ENCODE results near the gene NCOA7. TPM values are rescaled to one million over a fixed set of nuclear protein-coding genes. Genes with fewer than 3 reads are reported as not detected.
"Not testable (repeated sequence)": the region's sequence is repeated elsewhere in the genome, so short reads cannot be mapped to it uniquely, and the experiment has no call there.

Gene NCOA7
- total RNA-seq, 2 experiments from 2014 or later, result 34.6 to 35.7 TPM

DNA sequence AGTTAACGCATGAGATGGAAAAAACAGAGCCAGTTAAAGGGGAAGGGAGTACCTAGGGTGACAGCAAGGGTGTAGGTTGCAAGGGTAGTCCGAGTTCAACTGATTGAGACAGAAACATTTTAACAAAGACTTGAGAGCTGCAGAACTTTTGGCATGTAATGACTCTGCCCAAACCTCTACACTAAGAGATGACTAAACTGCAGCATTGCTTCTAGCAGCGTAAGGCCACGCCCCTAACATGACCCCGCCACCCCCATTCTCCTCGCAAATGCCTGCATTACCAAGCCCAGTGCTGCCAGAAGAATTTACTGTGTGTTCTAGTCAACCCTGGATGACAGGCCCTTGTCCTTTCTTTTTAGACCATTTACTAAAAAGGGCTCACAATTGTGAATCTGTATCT lies 159.5 kb downstream of the NCOA7 start:
- H3K4me1 ChIP-seq (ENCODE audit: insufficient read depth, low read length), result no peaks in the 10 kb centered on the region
- H3K4me3 ChIP-seq (ENCODE audit: low read length), result no peak overlapping the region
- no peaks in the 10 kb centered on the region for H3K27me3 ChIP-seq (ENCODE audit: control insufficient read depth in 1 of 2, insufficient read depth in 2 of 2, low read length in 2 of 2)
- no peak overlapping the region for H3K4me3 Mint-ChIP-seq
- H3K27me3 Mint-ChIP-seq, result no peaks in the 10 kb centered on the region
- H3K9me3 ChIP-seq (ENCODE audit: control insufficient read depth in 1 of 2, insufficient read depth in 1 of 2, low read length in 2 of 2), result no peaks in the 10 kb centered on the region
- TF ChIP-seq, protein P1, sequence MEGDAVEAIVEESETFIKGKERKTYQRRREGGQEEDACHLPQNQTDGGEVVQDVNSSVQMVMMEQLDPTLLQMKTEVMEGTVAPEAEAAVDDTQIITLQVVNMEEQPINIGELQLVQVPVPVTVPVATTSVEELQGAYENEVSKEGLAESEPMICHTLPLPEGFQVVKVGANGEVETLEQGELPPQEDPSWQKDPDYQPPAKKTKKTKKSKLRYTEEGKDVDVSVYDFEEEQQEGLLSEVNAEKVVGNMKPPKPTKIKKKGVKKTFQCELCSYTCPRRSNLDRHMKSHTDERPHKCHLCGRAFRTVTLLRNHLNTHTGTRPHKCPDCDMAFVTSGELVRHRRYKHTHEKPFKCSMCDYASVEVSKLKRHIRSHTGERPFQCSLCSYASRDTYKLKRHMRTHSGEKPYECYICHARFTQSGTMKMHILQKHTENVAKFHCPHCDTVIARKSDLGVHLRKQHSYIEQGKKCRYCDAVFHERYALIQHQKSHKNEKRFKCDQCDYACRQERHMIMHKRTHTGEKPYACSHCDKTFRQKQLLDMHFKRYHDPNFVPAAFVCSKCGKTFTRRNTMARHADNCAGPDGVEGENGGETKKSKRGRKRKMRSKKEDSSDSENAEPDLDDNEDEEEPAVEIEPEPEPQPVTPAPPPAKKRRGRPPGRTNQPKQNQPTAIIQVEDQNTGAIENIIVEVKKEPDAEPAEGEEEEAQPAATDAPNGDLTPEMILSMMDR (IDR thresholded peaks at IDR 0.05), result no peak
- ChIA-PET CTCF (no interaction called here), POLR2A (no interaction called here)
- no peak for ATAC-seq (ENCODE audit: poor library complexity)
- no peaks in the 10 kb centered on the region for H3K4me1 Mint-ChIP-seq (ENCODE audit: low read depth)
- no peaks in the 10 kb centered on the region for H3K9me3 Mint-ChIP-seq
- H3K36me3 ChIP-seq (ENCODE audit: insufficient read depth, low read length), result no peaks in the 10 kb centered on the region
- no peak overlapping the region for H3K27ac Mint-ChIP-seq
- no peaks in the 10 kb centered on the region for H3K36me3 Mint-ChIP-seq (ENCODE audit: low read depth)
- DNase-seq, result no peak
- H3K27ac ChIP-seq (ENCODE audit: low read depth in 1 of 2, low read length in 2 of 2), result no peak overlapping the region
- intact Hi-C loops (cut with DNase I, micrococcal nuclease), result no loop called here

- H3K27me3 Mint-ChIP-seq; H3K4me3 ChIP-seq (ENCODE audit: low read length); DNase-seq; H3K27ac Mint-ChIP-seq; H3K27ac ChIP-seq (ENCODE audit: low read depth in 1 of 2, low read length in 2 of 2); intact Hi-C loops (cut with DNase I, micrococcal nuclease); H3K4me1 ChIP-seq (ENCODE audit: insufficient read depth, low read length); H3K36me3 Mint-ChIP-seq (ENCODE audit: low read depth); ATAC-seq (ENCODE audit: poor library complexity); H3K27me3 ChIP-seq (ENCODE audit: control insufficient read depth in 1 of 2, insufficient read depth in 2 of 2, low read length in 2 of 2); H3K36me3 ChIP-seq (ENCODE audit: insufficient read depth, low read length); H3K4me3 Mint-ChIP-seq; H3K9me3 Mint-ChIP-seq; H3K9me3 ChIP-seq (ENCODE audit: control insufficient read depth in 1 of 2, insufficient read depth in 1 of 2, low read length in 2 of 2); H3K4me1 Mint-ChIP-seq (ENCODE audit: low read depth): not testable (repeated sequence)
- ChIA-PET POLR2A (interaction anchor here (3.0 kb wide), 1 partner anchor 160 kb away, joined by 15 read pairs; the partner anchor contains the start of gene NCOA7), CTCF (interaction anchor here (1.5 kb wide), 1 partner anchor 24 kb away, joined by 5 read pairs; no protein-coding TSS in a partner anchor)
These were observed 160.0 kb downstream of the NCOA7 start for GRCh38 chr6:125950716-125951115.

DNA sequence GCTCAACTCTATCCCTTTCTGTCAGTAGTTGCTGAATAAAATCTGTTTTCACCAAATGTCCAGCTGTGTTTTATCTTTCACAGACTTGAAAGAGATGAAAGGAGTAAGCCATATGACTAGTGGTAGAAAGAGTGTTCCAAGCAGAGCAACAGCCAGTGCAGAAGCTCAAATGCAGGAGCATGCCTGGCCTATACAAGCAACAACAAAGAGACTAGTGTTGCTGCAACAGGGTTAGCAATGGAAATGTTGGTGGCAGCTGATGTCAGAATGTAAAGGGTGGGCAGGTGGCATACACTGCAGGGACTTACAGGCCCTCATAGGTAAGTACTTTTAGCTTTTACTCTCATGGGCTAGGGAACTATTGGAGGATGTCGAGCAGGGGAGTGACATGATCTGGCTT lies 160.6 kb downstream of the NCOA7 start:
- no peaks in the 10 kb centered on the region for H3K9me3 ChIP-seq (ENCODE audit: control insufficient read depth in 1 of 2, insufficient read depth in 1 of 2, low read length in 2 of 2)
- H3K4me1 ChIP-seq (ENCODE audit: insufficient read depth, low read length), result no peaks in the 10 kb centered on the region
- no peak for DNase-seq
- intact Hi-C loops (cut with DNase I, micrococcal nuclease), result no loop called here
- no peaks in the 10 kb centered on the region for H3K36me3 ChIP-seq (ENCODE audit: insufficient read depth, low read length)
- H3K27me3 ChIP-seq (ENCODE audit: control insufficient read depth in 1 of 2, insufficient read depth in 2 of 2, low read length in 2 of 2), result no peaks in the 10 kb centered on the region
- H3K4me3 Mint-ChIP-seq, result no peak overlapping the region
- H3K4me1 Mint-ChIP-seq (ENCODE audit: low read depth), result peaks cover 6% of the 10 kb centered on the region
- H3K27ac ChIP-seq (ENCODE audit: low read depth in 1 of 2, low read length in 2 of 2), result no peak overlapping the region
- H3K27ac Mint-ChIP-seq, result no peak overlapping the region
- H3K36me3 Mint-ChIP-seq (ENCODE audit: low read depth), result no peaks in the 10 kb centered on the region
- H3K4me3 ChIP-seq (ENCODE audit: low read length), result no peak overlapping the region
- H3K9me3 Mint-ChIP-seq, result no peaks in the 10 kb centered on the region
- TF ChIP-seq, protein P1 (IDR thresholded peaks at IDR 0.05), result no peak
- no peak for ATAC-seq (ENCODE audit: poor library complexity)
- CTCF ChIA-PET, result interaction anchor here (1.5 kb wide), 1 partner anchor 23 kb away, joined by 5 read pairs; no protein-coding TSS in a partner anchor
- POLR2A ChIA-PET, result interaction anchor here (3.0 kb wide), 1 partner anchor 161 kb away, joined by 15 read pairs; the partner anchor contains the start of gene NCOA7
- no peaks in the 10 kb centered on the region for H3K27me3 Mint-ChIP-seq

Data from CD4-positive, alpha-beta T cell (primary cell).